Adrenal gland (tissue), 12 donors: ENCODE measurements around the gene L3HYPDH. TPM values are rescaled to one million over a fixed set of nuclear protein-coding genes. Genes with fewer than 3 reads are reported as not detected.
A peak's percentile ranks its signal among the peaks of the same experiment; 100 is the strongest.

Experiments used
- DNase-seq, 7 donors: peaks; one replicate each; pipeline ENCODE4 v3.0.0-alpha.2; 2019 to 2020
- H3K27ac ChIP-seq, 5 donors: fragments of 200-600 bp; sonication (generic) in 4 of 5; 1 replicate in 3 of 5; 2 replicates in 2 of 5; pipeline versions ENCODE4 v1.5.1 to v1.8.0; 2016 to 2020; ENCODE audit warnings: mild to moderate bottlenecking in 1 of 5
- H3K27me3 ChIP-seq: fragments of 200-600 bp; 2 replicates; pipeline ENCODE4 v1.8.0; 2021
- H3K36me3 ChIP-seq, 2 donors: fragments of 200-600 bp; replicated peaks in 1 of 2; 1 replicate in 1 of 2; 2 replicates in 1 of 2; pipeline versions ENCODE4 v1.5.1 to v1.8.0; 2018 to 2022
- H3K4me1 ChIP-seq, 2 donors: fragments of 200-600 bp; replicated peaks in 1 of 2; 1 replicate in 1 of 2; 2 replicates in 1 of 2; pipeline versions ENCODE4 v1.5.1 to v1.8.0; 2018 to 2021
- H3K4me3 ChIP-seq, 4 donors: fragments of 200-600 bp; sonication (generic) in 3 of 4; one replicate each; pipeline ENCODE4 v1.5.1; 2016 to 2018
- H3K9me3 ChIP-seq, 3 donors: fragments of 200-600 bp; sonication (generic) in 1 of 3; replicated peaks in 1 of 3; 1 replicate in 2 of 3; 2 replicates in 1 of 3; pipeline versions ENCODE4 v1.5.1 to v1.8.0; 2016 to 2021
- CTCF ChIP-seq, 6 experiments: fragments of 450-650 bp in 4 of 6; fragments of 200-600 bp in 2 of 6; sonication (generic) in 1 of 6; IDR thresholded peaks; 1 replicate in 5 of 6; 2 replicates in 1 of 6; pipeline versions ENCODE4 v1.5.1 to v1.8.0; 2016 to 2021; ENCODE audit warnings: antibody characterized with exemption in 6 of 6, mild to moderate bottlenecking in 2 of 6, moderate library complexity in 1 of 6
- POLR2A ChIP-seq, 2 donors: fragments of 450-650 bp; IDR thresholded peaks; one replicate each; pipeline ENCODE4 v1.6.1; 2017; ENCODE audit warnings: antibody characterized with exemption in 2 of 2, mild to moderate bottlenecking in 2 of 2, moderate library complexity in 1 of 2
- WGBS, 4 donors: extraction: QIAGEN DNeasy Blood & Tissue Kit in 2 of 4; methylation state at CpG; one replicate each; pipeline versions ENCODE4 v1.1.5 to v1.1.7; 2013 to 2017; 5-methylcytosine and 5-hydroxymethylcytosine counted together
- intact Hi-C, 2 donors: fragments of 100-400 bp; cut with DNase I; formaldehyde crosslinking; loops; one replicate each; pipeline versions ENCODE4 v1.14.1 to v1.15.0; 2022 to 2023
- polyA plus RNA-seq, 3 donors: library from polyadenylated mRNA; stranded (reverse); fragments of 200-250 nt in 2 of 3; fragments of 350-450 nt in 1 of 3; fragmentation: Illumina TruSeq in 1 of 3; extraction: RNeasy Lipid Tissue Mini Kit (QIAGEN cat#74804) in 1 of 3; gene quantifications; one replicate each; pipeline ENCODE4 v1.2.3, GENCODE V29; 2013 to 2014
- total RNA-seq, 9 donors: library from RNA; depleted of rRNA in 4 of 9; stranded (reverse); fragments of >200 nt in 4 of 9; fragments of 120-200 nt in 1 of 9; fragmentation: NEBNext Ultra II Directional in 1 of 9; extraction: Animal tissue kit (Norgen Biotek cat#: 25700) in 1 of 9; gene quantifications; one replicate each; pipeline versions ENCODE4 v1.1.0 to v1.2.4, GENCODE V29; 2013 to 2023
- donor health status: healthy with polysubstance abuse.
- donor health status: Bipolar disorder and iron deficiency.
- donor health status: DM: yes; HTN: yes; CAD: no.
- donor health status: DM: no; HTN: no; CAD: no.
- donor health status: DM: no; HTN: no; CAD: no.
- donor health status: DM: yes; HTN: yes; CAD: no.

The L3HYPDH gene
- total and polyA plus RNA-seq, 12 donors: 7.1 to 59.2 (median 23.8) TPM

DNA sequence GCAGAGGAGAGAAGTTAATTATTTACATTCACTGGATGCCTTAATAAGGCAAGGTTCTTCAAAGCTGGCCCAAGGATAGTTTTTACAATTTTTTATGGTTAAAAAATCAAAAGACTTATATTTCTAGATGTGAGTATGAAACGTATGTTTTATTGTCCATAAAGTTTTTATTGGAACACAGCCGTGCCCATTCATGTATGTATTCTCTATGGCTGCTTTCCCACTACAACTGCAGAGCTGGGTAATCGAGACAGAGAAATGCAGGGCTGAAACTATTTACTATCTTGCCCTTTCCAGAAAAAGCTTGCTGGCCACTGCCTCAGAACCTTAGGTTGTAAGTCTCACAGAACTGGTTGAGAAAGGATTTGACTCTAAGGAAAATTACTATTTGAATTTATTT lies 16.5 kb upstream of the L3HYPDH start:
- no peak for TF ChIP-seq POLR2A (IDR thresholded peaks at IDR 0.05)
- no peak for TF ChIP-seq CTCF (IDR thresholded peaks at IDR 0.05)

GRCh38 chr14:59492384-59492783 lies 8.2 kb upstream of the L3HYPDH start:
- 75 to 89% (median 80%) methylated on average over 1 of the region's 1 CpG for WGBS, 4 donors
- DNase-seq: no peak
- peaks cover 0 to 10% of the 10 kb centered on the region in 2 donors for H3K4me1 ChIP-seq
- peaks cover 0 to 50% of the 10 kb centered on the region in 2 donors for H3K36me3 ChIP-seq
- H3K9me3 ChIP-seq: no peaks in the 10 kb centered on the region
- no peak for TF ChIP-seq CTCF (IDR thresholded peaks at IDR 0.05)
- no peak for TF ChIP-seq POLR2A (IDR thresholded peaks at IDR 0.05)
- no peak overlapping the region for H3K27ac ChIP-seq
- H3K27me3 ChIP-seq: no peaks in the 10 kb centered on the region
- H3K4me3 ChIP-seq: no peak overlapping the region
- intact Hi-C loops: no loop called here

More for the DNA sequence above, 16.5 kb upstream of the L3HYPDH start:
- Histone ChIP-seq H3K27me3 (no peaks in the 10 kb centered on the region), H3K4me3 (no peak overlapping the region), H3K9me3 (no peaks in the 10 kb centered on the region), H3K27ac (no peak overlapping the region), H3K4me1 (peaks cover 3 to 6% of the 10 kb centered on the region in 2 donors), H3K36me3 (peaks cover 0 to 10% of the 10 kb centered on the region in 2 donors)
- intact Hi-C loops: no loop called here
- no peak for DNase-seq
- 88 to 92% (median 91%) methylated on average over 3 of the region's 3 CpGs for WGBS, 4 donors

- H3K36me3 ChIP-seq: peaks cover 0 to 46% of the 10 kb centered on the region in 2 donors
- 84 to 97% (median 88%) methylated on average over 3 of the region's 3 CpGs for WGBS, 4 donors
- intact Hi-C loops: no loop called here
Measured at GRCh38 chr14:59490756-59491155, 6.5 kb upstream of the L3HYPDH start.

DNA sequence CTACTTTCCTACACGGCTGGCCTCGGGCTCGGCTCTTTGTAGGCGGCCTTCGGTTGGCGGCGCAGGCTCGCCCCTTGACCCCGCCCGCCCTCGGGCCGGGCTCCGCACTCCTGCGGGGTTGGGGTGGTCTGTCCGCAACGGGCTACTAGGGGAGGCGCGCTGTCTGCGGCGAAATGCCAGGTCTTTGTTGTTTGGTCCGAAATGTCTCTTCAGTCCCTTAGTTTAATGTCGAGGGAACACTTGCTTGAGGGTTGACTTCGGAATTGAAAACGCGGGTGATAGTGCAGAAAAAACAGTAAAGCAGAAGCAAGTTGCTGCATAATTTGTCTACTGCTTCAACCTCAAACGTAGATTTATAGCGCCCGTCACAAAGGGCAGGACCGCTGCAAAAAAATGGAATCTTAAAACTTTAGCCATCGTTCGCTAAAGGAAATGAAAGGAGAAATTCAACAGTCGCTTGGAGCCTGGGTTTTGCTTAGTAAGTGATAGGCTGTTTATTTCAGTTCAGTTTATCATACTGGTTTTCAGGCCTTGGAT lies 499 bp upstream of the L3HYPDH start:
- H3K9me3 ChIP-seq: no peaks in the 10 kb centered on the region
- no peak for TF ChIP-seq POLR2A (IDR thresholded peaks at IDR 0.05)
- TF ChIP-seq CTCF (IDR thresholded peaks at IDR 0.05): no peak
- H3K27ac ChIP-seq: peak overlapping the region in 4 of 5 donors; percentile 80 to 97 (median 95)
- peaks cover 0 to 23% of the 10 kb centered on the region in 2 donors for H3K36me3 ChIP-seq
- DNase-seq: no peak
- H3K27me3 ChIP-seq: no peaks in the 10 kb centered on the region
- H3K4me3 ChIP-seq: peak overlapping the region; percentile 19 to 89 (median 77)
- intact Hi-C loops: no loop called here
- H3K4me1 ChIP-seq: peaks cover 29 to 72% of the 10 kb centered on the region in 2 donors
- 0% methylated on average over 20 to 32 of the region's 32 CpGs for WGBS, 4 donors

More at GRCh38 chr14:59490756-59491155, 6.5 kb upstream of the L3HYPDH start:
- Histone ChIP-seq H3K4me1 (peaks cover 0 to 26% of the 10 kb centered on the region in 2 donors), H3K27ac (no peak overlapping the region), H3K27me3 (no peaks in the 10 kb centered on the region), H3K9me3 (no peaks in the 10 kb centered on the region), H3K4me3 (no peak overlapping the region)
- TF ChIP-seq POLR2A (IDR thresholded peaks at IDR 0.05): no peak
- TF ChIP-seq CTCF (IDR thresholded peaks at IDR 0.05): no peak
- no peak for DNase-seq
